GM23338 (cell line): ENCODE measurements around the gene EDA. TPM values are rescaled to one million over a fixed set of nuclear protein-coding genes. Genes with fewer than 3 reads are reported as not detected.

Experiments used
- ATAC-seq: fragments of 200-7000 bp; cut with Tn5 transposase; 3 replicates; pipeline ENCODE4 v1.9.1; 2020
- DNase-seq: peaks from one replicate; pipeline ENCODE4 v3.0.0-alpha.2; 2015; ENCODE audit warnings: low spot score
- H2AFZ ChIP-seq: fragments of 200-600 bp; sonication (generic); 2 replicates; pipeline ENCODE4 v1.8.0; 2016; ENCODE audit warnings: antibody characterized with exemption, mild to moderate bottlenecking, moderate library complexity
- H3F3A ChIP-seq: fragments of 200-600 bp; sonication (generic); replicated peaks from 2 replicates; pipeline ENCODE4 v1.8.0; 2017; ENCODE audit warnings: antibody characterized with exemption, mixed run types, low read depth
- H3K27ac ChIP-seq: fragments of 200-600 bp; sonication (generic); 2 replicates; pipeline ENCODE4 v1.6.1; 2016; ENCODE audit warnings: low read depth
- H3K27me3 ChIP-seq: fragments of 200-600 bp; sonication (generic); 2 replicates; pipeline ENCODE4 v1.8.0; 2016; ENCODE audit warnings: mild to moderate bottlenecking, mixed run types, moderate library complexity; ENCODE audit not compliant: insufficient read depth
- H3K36me3 ChIP-seq: fragments of 200-600 bp; sonication (generic); 2 replicates; pipeline ENCODE4 v1.8.0; 2016; ENCODE audit warnings: mild to moderate bottlenecking; ENCODE audit not compliant: insufficient read depth
- H3K4me1 ChIP-seq: fragments of 200-600 bp; sonication (generic); 2 replicates; pipeline ENCODE4 v1.8.0; 2016; ENCODE audit warnings: mild to moderate bottlenecking, moderate library complexity; ENCODE audit not compliant: insufficient read depth
- H3K4me2 ChIP-seq: fragments of 200-600 bp; sonication (generic); 2 replicates; pipeline ENCODE4 v1.7.1; 2017; ENCODE audit warnings: mixed run types
- H3K4me3 ChIP-seq: fragments of 200-600 bp; sonication (generic); 2 replicates; pipeline ENCODE4 v1.6.1; 2016; ENCODE audit warnings: mixed run types
- H3K79me2 ChIP-seq: fragments of 200-600 bp; sonication (generic); replicated peaks from 2 replicates; pipeline ENCODE4 v1.8.0; 2017; ENCODE audit warnings: mild to moderate bottlenecking; ENCODE audit not compliant: insufficient read depth
- H3K9me2 ChIP-seq: fragments of 200-600 bp; sonication (generic); 2 replicates; pipeline ENCODE4 v1.8.0; 2017; ENCODE audit not compliant: insufficient read depth
- H4K20me1 ChIP-seq: fragments of 200-600 bp; sonication (generic); replicated peaks from 2 replicates; pipeline ENCODE4 v1.8.0; 2017; ENCODE audit warnings: mild to moderate bottlenecking; ENCODE audit not compliant: insufficient read depth
- H3K27ac Mint-ChIP-seq: 2 replicates; pipeline ENCODE4 v1.8.0; 2020; ENCODE audit warnings: inconsistent platforms, mild to moderate bottlenecking, moderate library complexity, mixed read lengths
- H3K27me3 Mint-ChIP-seq: 3 replicates; pipeline ENCODE4 v1.8.0; 2022; ENCODE audit warnings: low read depth, mild to moderate bottlenecking, moderate library complexity, mixed read lengths, inconsistent platforms; ENCODE audit not compliant: insufficient read depth, poor library complexity
- H3K36me3 Mint-ChIP-seq: 3 replicates; pipeline ENCODE4 v1.8.0; 2021; ENCODE audit warnings: low read depth, mild to moderate bottlenecking, inconsistent platforms, moderate library complexity, mixed read lengths
- H3K4me1 Mint-ChIP-seq: 3 replicates; pipeline ENCODE4 v1.8.0; 2020; ENCODE audit warnings: mild to moderate bottlenecking, inconsistent platforms, mixed read lengths
- H3K4me3 Mint-ChIP-seq: 3 replicates; pipeline ENCODE4 v1.8.0; 2021; ENCODE audit warnings: moderate library complexity, mild to moderate bottlenecking, inconsistent platforms, mixed read lengths
- H3K9me3 Mint-ChIP-seq: 3 replicates; pipeline ENCODE4 v1.8.0; 2020; ENCODE audit warnings: moderate library complexity, mild to moderate bottlenecking, inconsistent platforms, mixed read lengths
- EZH2 ChIP-seq: fragments of 200-600 bp; sonication (generic); IDR thresholded peaks from one replicate; pipeline ENCODE4 v1.8.0; 2017; ENCODE audit warnings: antibody characterized with exemption, mild to moderate bottlenecking, low read depth; ENCODE audit not compliant: unreplicated experiment
- EZH2phosphoT487 ChIP-seq: fragments of 200-600 bp; sonication (generic); IDR thresholded peaks from one replicate; pipeline ENCODE4 v1.8.1; 2018; ENCODE audit warnings: antibody characterized with exemption; ENCODE audit not compliant: unreplicated experiment
- JUNB ChIP-seq: IDR thresholded peaks from one replicate; pipeline ENCODE4 v1.6.1; 2016; ENCODE audit warnings: antibody characterized with exemption; ENCODE audit not compliant: unreplicated experiment
- REST ChIP-seq: IDR thresholded peaks from one replicate; pipeline ENCODE4 v1.6.1; 2018; ENCODE audit warnings: antibody characterized with exemption; ENCODE audit not compliant: unreplicated experiment
- STAT1 ChIP-seq: IDR thresholded peaks from one replicate; pipeline ENCODE4 v1.6.1; 2016; ENCODE audit warnings: antibody characterized with exemption; ENCODE audit not compliant: unreplicated experiment
- ZNF462 ChIP-seq: fragments of 250-450 bp; sonication (Bioruptor Pico); IDR thresholded peaks from 2 replicates; pipeline ENCODE4 v1.5.0; 2020; ENCODE audit warnings: mild to moderate bottlenecking, moderate library complexity
- polyA plus RNA-seq: library from polyadenylated mRNA; unstranded; fragments of >200 nt; fragmentation: Nextera tagmentation; extraction: Ambion mirVana; gene quantifications from 2 replicates; pipeline ENCODE4 v1.2.1, GENCODE V29; 2016
- total RNA-seq: library from RNA; depleted of rRNA; stranded (reverse); fragments of >200 nt; shearing (Covaris generic); gene quantifications from 2 replicates; pipeline ENCODE4 v1.2.3, GENCODE V29; 2014

EDA gene
- total and polyA plus RNA-seq, 2 experiments from 2014 or later: 6.6 to 19.6 TPM

- TF ChIP-seq ZNF462 (CRISPR knock-in tag) (no peak), EZH2 (no peak)
Observed at GRCh38 chrX:69815519-69815918, 199.6 kb downstream of the EDA start (continued).

GRCh38 chrX:69844636-69845035 is 228.7 kb downstream of the EDA start:
- no peaks in the 10 kb centered on the region for H3F3A ChIP-seq
- Mint-ChIP-seq H3K4me3 (no peak overlapping the region), H3K36me3 (no peaks in the 10 kb centered on the region), H3K27ac (no peak overlapping the region), H3K27me3 (no peaks in the 10 kb centered on the region), H3K4me1 (peaks cover 3% of the 10 kb centered on the region; the same call in 1 of the 3 replicates), H3K9me3 (no peaks in the 10 kb centered on the region)
- no peak overlapping the region for H2AFZ ChIP-seq
- H3K36me3 ChIP-seq: no peaks in the 10 kb centered on the region
- no peak overlapping the region for H3K27ac ChIP-seq
- H3K4me1 ChIP-seq: no peaks in the 10 kb centered on the region
- H4K20me1 ChIP-seq: no peaks in the 10 kb centered on the region
- no peak overlapping the region for H3K4me3 ChIP-seq
- no peaks in the 10 kb centered on the region for H3K9me2 ChIP-seq
- DNase-seq (no peak), ATAC-seq (no peak)
- H3K27me3 ChIP-seq: no peaks in the 10 kb centered on the region
- no peaks in the 10 kb centered on the region for H3K79me2 ChIP-seq
- H3K4me2 ChIP-seq: no peak overlapping the region
- no peak for TF ChIP-seq EZH2phosphoT487
- no peak for TF ChIP-seq STAT1
- TF ChIP-seq REST: no peak
- no peak for TF ChIP-seq ZNF462 (CRISPR knock-in tag)
- no peak for TF ChIP-seq EZH2
- no peak for TF ChIP-seq JUNB
